ENCODE results near the gene SMCO2. TPM values are rescaled to one million over a fixed set of nuclear protein-coding genes. Genes with fewer than 3 reads are reported as not detected.

The SMCO2 gene
- total and polyA plus RNA-seq, 7 experiments from 2014 or later = 0.99 TPM; not detected in 6

GRCh38 chr12:27449893-27450534, 3.5 kb downstream of the SMCO2 start:
- Mint-ChIP-seq H3K36me3 (peaks cover 0 to 36% (median 6%) of the 10 kb centered on the region in 5 donors), H3K27me3 (peaks cover 0 to 9% (median 5%) of the 10 kb centered on the region in 5 donors), H3K9me3 (peaks cover 0 to 24% (median 11%) of the 10 kb centered on the region in 11 donors), H3K4me1 (peaks cover 0 to 3% (median 0%) of the 10 kb centered on the region in 7 donors), H3K27ac (no peak overlapping the region), H3K4me3 (no peak overlapping the region)
- Histone ChIP-seq H3K27ac (ENCODE audit: low read depth, low read length) (no peak overlapping the region), H3K4me3 (ENCODE audit: low read length) (no peak overlapping the region), H3K9me3 (ENCODE audit: control insufficient read depth in 2 of 3, low read length in 3 of 3) (peaks cover 0 to 4% (median 4%) of the 10 kb centered on the region in 3 experiments), H3K36me3 (ENCODE audit: control insufficient read depth in 2 of 3, insufficient read depth in 3 of 3, low read length in 3 of 3) (no peaks in the 10 kb centered on the region), H3K4me1 (ENCODE audit: control insufficient read depth in 2 of 2, insufficient read depth in 2 of 2, low read length in 2 of 2) (no peaks in the 10 kb centered on the region), H3K27me3 (ENCODE audit: control insufficient read depth in 2 of 2, insufficient read depth in 2 of 2, low read length in 2 of 2) (no peaks in the 10 kb centered on the region)
- intact Hi-C loops (cut with micrococcal nuclease) = no loop called here
- no peak for DNase-seq
- POLR2A ChIA-PET = no interaction called here
- no peak for ATAC-seq
- CTCF ChIA-PET = no interaction called here

DNA sequence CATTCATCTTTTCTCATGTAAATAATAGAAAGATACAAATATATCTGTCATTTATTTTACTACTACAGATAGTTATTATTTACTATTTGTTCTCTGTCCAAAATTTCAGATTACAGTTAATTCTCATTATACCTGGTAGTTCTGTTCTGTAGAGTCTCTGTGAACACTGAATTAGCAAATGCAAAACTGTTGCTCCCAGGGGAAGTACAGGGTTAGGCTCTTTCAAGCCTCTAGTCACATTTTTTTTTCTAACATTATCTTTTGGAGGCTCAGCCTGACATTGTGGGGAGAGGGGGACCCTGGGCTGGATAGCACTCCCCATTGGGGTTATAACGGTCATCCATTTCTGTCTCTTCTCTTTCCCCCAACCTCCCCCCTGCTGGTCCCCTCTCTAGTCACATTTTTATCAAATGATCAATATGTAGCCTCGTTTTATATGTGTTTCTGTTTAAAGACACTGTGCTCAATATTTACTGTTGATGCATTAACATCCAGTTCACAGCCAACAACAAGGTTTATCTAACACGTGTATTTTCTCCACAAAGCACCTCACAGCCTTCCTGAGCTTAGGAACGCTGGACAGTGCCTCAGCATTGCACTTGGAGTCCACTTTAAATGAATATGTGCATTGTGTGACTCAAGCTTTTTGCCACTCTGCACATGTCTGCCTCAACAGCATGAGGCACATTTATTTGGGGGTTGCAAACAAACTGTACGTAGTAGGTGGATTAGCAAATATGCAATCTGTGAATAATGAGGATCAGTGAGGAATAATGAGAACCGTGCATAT, 4.7 kb downstream of the SMCO2 start:
- no peak overlapping the region for H3K4me3 ChIP-seq (ENCODE audit: low read length)
- ChIA-PET CTCF (no interaction called here), POLR2A (no interaction called here)
- Mint-ChIP-seq H3K4me3 (no peak overlapping the region), H3K27ac (no peak overlapping the region), H3K36me3 (peaks cover 0 to 30% (median 5%) of the 10 kb centered on the region in 5 donors), H3K9me3 (peaks cover 0 to 15% (median 8%) of the 10 kb centered on the region in 11 donors), H3K4me1 (peaks cover 0 to 3% (median 0%) of the 10 kb centered on the region in 7 donors), H3K27me3 (peaks cover 0 to 9% (median 6%) of the 10 kb centered on the region in 5 donors)
- H3K36me3 ChIP-seq (ENCODE audit: control insufficient read depth in 2 of 3, insufficient read depth in 3 of 3, low read length in 3 of 3) = no peaks in the 10 kb centered on the region
- no peaks in the 10 kb centered on the region for H3K27me3 ChIP-seq (ENCODE audit: control insufficient read depth in 2 of 2, insufficient read depth in 2 of 2, low read length in 2 of 2)
- H3K27ac ChIP-seq (ENCODE audit: low read depth, low read length) = no peak overlapping the region
- DNase-seq (no peak), ATAC-seq (no peak)
- peaks cover 0 to 3% (median 1%) of the 10 kb centered on the region in 3 experiments for H3K9me3 ChIP-seq (ENCODE audit: control insufficient read depth in 2 of 3, low read length in 3 of 3)
- intact Hi-C loops (cut with micrococcal nuclease) = no loop called here
- no peaks in the 10 kb centered on the region for H3K4me1 ChIP-seq (ENCODE audit: control insufficient read depth in 2 of 2, insufficient read depth in 2 of 2, low read length in 2 of 2)

DNA sequence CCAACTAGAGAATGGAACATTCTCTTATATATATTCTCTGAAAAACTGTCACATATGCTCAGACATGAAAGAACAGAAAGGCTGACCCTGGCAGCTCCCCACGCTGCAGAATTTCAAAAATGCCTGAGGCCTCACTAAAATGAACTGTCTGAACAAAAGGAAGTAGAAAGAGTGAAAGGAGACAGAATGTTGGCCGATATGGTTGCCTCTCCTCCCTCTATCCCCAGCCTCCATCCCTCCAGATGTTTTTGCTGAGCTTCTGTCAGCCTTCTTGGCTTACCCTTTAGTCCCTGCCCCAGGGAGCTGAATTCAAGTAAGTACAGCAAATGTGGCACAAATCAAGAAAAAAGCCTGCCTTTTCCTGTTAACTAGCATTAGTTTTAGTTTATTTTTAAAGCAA, 6.9 kb downstream of the SMCO2 start:
- Histone ChIP-seq H3K4me3 (ENCODE audit: low read length) (no peak overlapping the region), H3K36me3 (ENCODE audit: control insufficient read depth in 2 of 3, insufficient read depth in 3 of 3, low read length in 3 of 3) (no peaks in the 10 kb centered on the region), H3K4me1 (ENCODE audit: control insufficient read depth in 2 of 2, insufficient read depth in 2 of 2, low read length in 2 of 2) (no peaks in the 10 kb centered on the region), H3K27me3 (ENCODE audit: control insufficient read depth in 2 of 2, insufficient read depth in 2 of 2, low read length in 2 of 2) (no peaks in the 10 kb centered on the region), H3K9me3 (ENCODE audit: control insufficient read depth in 2 of 3, low read length in 3 of 3) (no peaks in the 10 kb centered on the region), H3K27ac (ENCODE audit: low read depth, low read length) (no peak overlapping the region)
- Mint-ChIP-seq H3K36me3 (peaks cover 0 to 21% (median 0%) of the 10 kb centered on the region in 5 donors), H3K9me3 (no peaks in the 10 kb centered on the region), H3K27ac (no peak overlapping the region), H3K4me3 (no peak overlapping the region), H3K4me1 (peaks cover 0 to 12% (median 0%) of the 10 kb centered on the region in 7 donors), H3K27me3 (peaks cover 0 to 9% (median 6%) of the 10 kb centered on the region in 5 donors)
- intact Hi-C loops (cut with micrococcal nuclease) = no loop called here
- ChIA-PET POLR2A (no interaction called here), CTCF (interaction anchor here (0.7 kb wide), 1 partner anchor 29 kb away, joined by 6 read pairs; no protein-coding TSS in a partner anchor)
- DNase-seq (no peak), ATAC-seq (no peak)

DNA sequence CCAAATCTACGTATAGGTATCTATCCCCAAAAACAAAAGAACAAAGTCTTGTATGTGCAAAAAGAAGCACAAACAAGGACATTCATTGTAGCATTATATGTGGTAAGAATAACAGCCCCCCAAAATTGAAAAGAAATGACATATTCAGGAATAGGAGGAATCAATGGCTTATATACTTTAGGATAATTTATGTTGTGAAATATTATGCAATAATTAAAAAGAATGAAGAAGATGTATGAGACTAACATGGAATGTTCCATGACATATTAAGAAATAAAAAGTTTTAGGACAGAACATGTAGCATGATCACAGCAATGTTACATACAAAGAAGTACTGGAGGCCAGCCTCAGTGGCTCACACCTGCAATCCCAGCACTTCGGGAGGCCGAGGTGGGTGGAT, 9.1 kb downstream of the SMCO2 start:
- intact Hi-C loops (cut with micrococcal nuclease) = no loop called here
- Mint-ChIP-seq H3K4me1 (peaks cover 0 to 25% (median 7%) of the 10 kb centered on the region in 7 donors), H3K9me3 (no peaks in the 10 kb centered on the region), H3K4me3 (no peak overlapping the region), H3K27me3 (peaks cover 6 to 11% (median 9%) of the 10 kb centered on the region in 5 donors), H3K36me3 (peaks cover 0 to 19% (median 0%) of the 10 kb centered on the region in 5 donors), H3K27ac (no peak overlapping the region)
- no peak for DNase-seq
- H3K4me3 ChIP-seq (ENCODE audit: low read length) = no peak overlapping the region
- no peak for ATAC-seq
- CTCF ChIA-PET = no interaction called here
- POLR2A ChIA-PET = interaction anchor here (0.7 kb wide), 1 partner anchor 544 kb away, joined by 3 read pairs; no protein-coding TSS in a partner anchor
- no peaks in the 10 kb centered on the region for H3K4me1 ChIP-seq (ENCODE audit: control insufficient read depth in 2 of 2, insufficient read depth in 2 of 2, low read length in 2 of 2)
- no peaks in the 10 kb centered on the region for H3K36me3 ChIP-seq (ENCODE audit: control insufficient read depth in 2 of 3, insufficient read depth in 3 of 3, low read length in 3 of 3)
- H3K27ac ChIP-seq (ENCODE audit: low read depth, low read length) = no peak overlapping the region
- H3K27me3 ChIP-seq (ENCODE audit: control insufficient read depth in 2 of 2, insufficient read depth in 2 of 2, low read length in 2 of 2) = no peaks in the 10 kb centered on the region
- H3K9me3 ChIP-seq (ENCODE audit: control insufficient read depth in 2 of 3, low read length in 3 of 3) = no peaks in the 10 kb centered on the region

DNA sequence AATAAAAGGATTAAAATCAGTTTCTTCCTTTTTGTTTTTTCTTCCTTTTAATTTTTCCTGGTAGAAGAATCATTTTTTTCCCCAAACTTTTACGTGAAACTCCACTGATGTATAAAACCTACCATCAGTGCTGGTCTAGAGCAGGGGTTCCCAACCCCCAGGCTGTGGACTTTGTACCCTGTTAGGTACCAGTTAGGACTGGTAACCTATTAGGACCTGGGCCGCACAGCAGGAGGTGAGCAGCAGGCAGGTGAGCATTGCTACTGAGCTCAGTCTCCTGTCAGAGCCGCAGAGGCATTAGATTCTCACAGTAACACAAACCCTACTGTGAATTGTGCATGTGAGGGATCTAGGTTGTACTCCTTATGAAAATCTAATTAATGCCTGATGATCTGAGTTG, 10.1 kb downstream of the SMCO2 start:
- Mint-ChIP-seq H3K27me3 (peaks cover 3 to 11% (median 6%) of the 10 kb centered on the region in 5 donors), H3K4me3 (no peak overlapping the region), H3K27ac (no peak overlapping the region), H3K36me3 (peaks cover 0 to 19% (median 0%) of the 10 kb centered on the region in 5 donors), H3K9me3 (no peaks in the 10 kb centered on the region), H3K4me1 (peaks cover 0 to 34% (median 10%) of the 10 kb centered on the region in 7 donors)
- Histone ChIP-seq H3K9me3 (ENCODE audit: control insufficient read depth in 2 of 3, low read length in 3 of 3) (no peaks in the 10 kb centered on the region), H3K36me3 (ENCODE audit: control insufficient read depth in 2 of 3, insufficient read depth in 3 of 3, low read length in 3 of 3) (no peaks in the 10 kb centered on the region), H3K4me1 (ENCODE audit: control insufficient read depth in 2 of 2, insufficient read depth in 2 of 2, low read length in 2 of 2) (no peaks in the 10 kb centered on the region), H3K4me3 (ENCODE audit: low read length) (no peak overlapping the region), H3K27ac (ENCODE audit: low read depth, low read length) (no peak overlapping the region), H3K27me3 (ENCODE audit: control insufficient read depth in 2 of 2, insufficient read depth in 2 of 2, low read length in 2 of 2) (no peaks in the 10 kb centered on the region)
- ATAC-seq (no peak), DNase-seq (no peak)
- POLR2A ChIA-PET = no interaction called here
- CTCF ChIA-PET = no interaction called here
- intact Hi-C loops (cut with micrococcal nuclease) = no loop called here

- H3K27ac Mint-ChIP-seq = peak overlapping the region in 2 of 9 donors; percentile 70 to 79
- H3K4me1 ChIP-seq (ENCODE audit: control insufficient read depth in 2 of 2, insufficient read depth in 2 of 2, low read length in 2 of 2) = no peaks in the 10 kb centered on the region
- H3K4me1 Mint-ChIP-seq = peaks cover 4 to 54% (median 18%) of the 10 kb centered on the region in 7 donors
- no peaks in the 10 kb centered on the region for H3K27me3 ChIP-seq (ENCODE audit: control insufficient read depth in 2 of 2, insufficient read depth in 2 of 2, low read length in 2 of 2)
- CTCF ChIA-PET = no interaction called here
- ATAC-seq (no peak), DNase-seq (peak in 2 of 9 donors; percentile 5 to 59)
- H3K9me3 Mint-ChIP-seq = peaks cover 0 to 3% (median 0%) of the 10 kb centered on the region in 11 donors
- no peak overlapping the region for H3K27ac ChIP-seq (ENCODE audit: low read depth, low read length)
- peak overlapping the region in 3 of 10 donors; percentile 51 to 83 (median 54) for H3K4me3 Mint-ChIP-seq
- H3K36me3 Mint-ChIP-seq = peaks cover 0 to 16% (median 0%) of the 10 kb centered on the region in 5 donors
- H3K4me3 ChIP-seq (ENCODE audit: low read length) = no peak overlapping the region
- H3K27me3 Mint-ChIP-seq = peaks cover 0 to 15% (median 8%) of the 10 kb centered on the region in 5 donors
- no peaks in the 10 kb centered on the region for H3K9me3 ChIP-seq (ENCODE audit: control insufficient read depth in 2 of 3, low read length in 3 of 3)
- intact Hi-C loops (cut with micrococcal nuclease) = loop anchor here in 1 of 2 donors (1.0 kb wide), 1 partner anchor 38 kb away; no protein-coding TSS in a partner anchor
- POLR2A ChIA-PET = interaction anchor here (0.6 kb wide), 1 partner anchor 21 kb away, joined by 3 read pairs; no protein-coding TSS in a partner anchor
- H3K36me3 ChIP-seq (ENCODE audit: control insufficient read depth in 2 of 3, insufficient read depth in 3 of 3, low read length in 3 of 3) = no peaks in the 10 kb centered on the region
Observed at GRCh38 chr12:27460471-27460978, 14.0 kb downstream of the SMCO2 start.
